Activated CD4-positive, alpha-beta memory T cell treated with anti-CD3 and anti-CD28 coated beads for 36 hours (primary cell): ENCODE data around the gene L1CAM. TPM values are rescaled to one million over a fixed set of nuclear protein-coding genes. Genes with fewer than 3 reads are reported as not detected.

ENCODE experiments used
- CTCF ChIA-PET: fragments of 350-600 bp; sonication (Branson Sonifier 250); formaldehyde crosslinking; loops from one replicate; lab custom pipeline; 2021; ENCODE audit warnings: antibody characterized with exemption, inconsistent platforms; lab: Charles Lee
- POLR2A ChIA-PET: fragments of 350-600 bp; sonication (Branson Sonifier 250); formaldehyde crosslinking; loops from one replicate; lab custom pipeline; 2021; ENCODE audit warnings: antibody characterized with exemption; lab: Charles Lee
- DNase-seq: peaks from one replicate; pipeline ENCODE4 v3.0.0-alpha.2; 2020
- H3K27ac Mint-ChIP-seq: one replicate; pipeline ENCODE4 v1.8.0; 2021; ENCODE audit warnings: mixed read lengths
- H3K27me3 Mint-ChIP-seq: one replicate; pipeline ENCODE4 v1.8.0; 2021; ENCODE audit warnings: mixed read lengths
- H3K36me3 Mint-ChIP-seq: one replicate; pipeline ENCODE4 v1.8.0; 2021; ENCODE audit warnings: mixed read lengths
- H3K4me1 Mint-ChIP-seq: one replicate; pipeline ENCODE4 v1.8.0; 2021; ENCODE audit warnings: low read depth, mixed read lengths
- H3K4me3 Mint-ChIP-seq: one replicate; pipeline ENCODE4 v1.8.0; 2021; ENCODE audit warnings: mild to moderate bottlenecking, mixed read lengths
- H3K9me3 Mint-ChIP-seq: one replicate; pipeline ENCODE4 v1.8.0; 2021; ENCODE audit warnings: mixed read lengths
- intact Hi-C: fragments of 100-400 bp; cut with micrococcal nuclease; formaldehyde crosslinking; loops from one replicate; pipeline ENCODE4 v1.15.1; 2023
- total RNA-seq, 2 experiments: library from RNA; stranded (reverse); gene quantifications; one replicate each; pipeline ENCODE4 v1.2.3, GENCODE V29; 2021

Gene L1CAM
- total RNA-seq: 1 to 10 TPM in 1 of 2 experiments, under 1 TPM in 1; 0.45 to 1.3 TPM

- Mint-ChIP-seq H3K4me3 (peak within 1 kb of the TSS; percentile 43), H3K4me1 (no peaks in the 10 kb centered on the region), H3K27ac (no peak within 1 kb of the TSS), H3K9me3 (no peaks in the 10 kb centered on the region), H3K36me3 (no peaks in the 10 kb centered on the region), H3K27me3 (peaks cover 9% of the 10 kb centered on the region)
- POLR2A ChIA-PET: no interaction called here
- peak; percentile 40 for DNase-seq
- intact Hi-C loops: loop anchor here (10.0 kb wide), 2 partner anchors 51 to 91 kb away; partner anchors contain the start of genes IDH3G, PDZD4 and SSR4
- CTCF ChIA-PET: interaction anchor here (0.6 to 0.9 kb wide), 2 partner anchors 41 to 127 kb away, joined by 3 to 5 read pairs; no protein-coding TSS in a partner anchor
These were observed at the start of gene L1CAM for GRCh38 chrX:153885968-153886903. Gene L1CAM (minus strand): TSS chrX:153886173. CDS start chrX:153875836, 10,337 bp downstream.

- no peak for DNase-seq
- Mint-ChIP-seq H3K9me3 (no peaks in the 10 kb centered on the region), H3K27me3 (no peaks in the 10 kb centered on the region), H3K4me3 (peak overlapping the region; percentile 66), H3K4me1 (peaks cover 31% of the 10 kb centered on the region), H3K27ac (peak overlapping the region; percentile 20), H3K36me3 (peaks cover 7% of the 10 kb centered on the region)
- POLR2A ChIA-PET: interaction anchor here (1.0 to 2.0 kb wide), 2 partner anchors 10 to 12 kb away, joined by 3 to 7 read pairs; partner anchors contain the start of gene ARHGAP4
- intact Hi-C loops: loop anchor here (1.0 to 10.0 kb wide), 2 partner anchors 12 to 461 kb away; partner anchors contain the start of gene HAUS7
- CTCF ChIA-PET: interaction anchor here (1.2 to 13.4 kb wide), 3 partner anchors 10 to 12 kb away, joined by 3 to 93 read pairs (median 11); partner anchors contain the start of genes ARHGAP4 and RENBP
These were observed 49.4 kb upstream of the L1CAM start for GRCh38 chrX:153935326-153935851.

GRCh38 chrX:153934762-153935325 is 48.9 kb upstream of the L1CAM start, which contains the start of gene NAA10:
Gene NAA10 (minus strand): TSS chrX:153935037. CDS start chrX:153934904, 133 bp downstream.
- H3K4me1 Mint-ChIP-seq: peaks cover 32% of the 10 kb centered on the region

GRCh38 chrX:153934148-153934761 is 48.3 kb upstream of the L1CAM start:
- peak overlapping the region; percentile 74 for H3K27ac Mint-ChIP-seq
- peaks cover 7% of the 10 kb centered on the region for H3K36me3 Mint-ChIP-seq
- H3K4me1 Mint-ChIP-seq: peaks cover 34% of the 10 kb centered on the region
- peak overlapping the region; percentile 88 for H3K4me3 Mint-ChIP-seq
- ChIA-PET CTCF (interaction anchor here (1.3 to 13.4 kb wide), 3 partner anchors 9 to 13 kb away, joined by 3 to 93 read pairs (median 11); partner anchors contain the start of genes ARHGAP4 and RENBP), POLR2A (interaction anchor here (2.0 kb wide), 1 partner anchor 9 kb away, joined by 7 read pairs; the partner anchor contains the start of gene ARHGAP4)
- DNase-seq: no peak
- no peaks in the 10 kb centered on the region for H3K27me3 Mint-ChIP-seq
- intact Hi-C loops: loop anchor here (10.0 kb wide), 1 partner anchor 459 kb away; the partner anchor contains the start of gene HAUS7
- H3K9me3 Mint-ChIP-seq: no peaks in the 10 kb centered on the region

More at GRCh38 chrX:153934762-153935325, 48.9 kb upstream of the L1CAM start, which contains the start of gene NAA10:
- ChIA-PET POLR2A (interaction anchor here (2.0 kb wide), 1 partner anchor 10 kb away, joined by 7 read pairs; the partner anchor contains the start of gene ARHGAP4), CTCF (interaction anchor here (1.3 to 13.4 kb wide), 3 partner anchors 10 to 12 kb away, joined by 3 to 93 read pairs (median 11); partner anchors contain the start of genes ARHGAP4 and RENBP)
- no peaks in the 10 kb centered on the region for H3K27me3 Mint-ChIP-seq
- intact Hi-C loops: loop anchor here (1.0 to 10.0 kb wide), 2 partner anchors 12 to 460 kb away; partner anchors contain the start of gene HAUS7
- H3K4me3 Mint-ChIP-seq: peak within 1 kb of the TSS; percentile 88
- peak within 1 kb of the TSS; percentile 74 for H3K27ac Mint-ChIP-seq
- H3K36me3 Mint-ChIP-seq: peaks cover 7% of the 10 kb centered on the region
- peak; percentile 73 for DNase-seq
- H3K9me3 Mint-ChIP-seq: no peaks in the 10 kb centered on the region

GRCh38 chrX:153933748-153934147 is 47.8 kb upstream of the L1CAM start:
- Mint-ChIP-seq H3K9me3 (no peaks in the 10 kb centered on the region), H3K36me3 (peaks cover 7% of the 10 kb centered on the region), H3K27me3 (no peaks in the 10 kb centered on the region), H3K27ac (peak overlapping the region; percentile 74), H3K4me1 (peaks cover 38% of the 10 kb centered on the region), H3K4me3 (peak overlapping the region; percentile 88)
- CTCF ChIA-PET: interaction anchor here (1.3 to 13.4 kb wide), 4 partner anchors 8 to 33 kb away, joined by 3 to 93 read pairs (median 8); partner anchors contain the start of genes ARHGAP4 and RENBP
- no peak for DNase-seq
- intact Hi-C loops: loop anchor here (10.0 kb wide), 1 partner anchor 459 kb away; the partner anchor contains the start of gene HAUS7
- POLR2A ChIA-PET: interaction anchor here (2.0 kb wide), 1 partner anchor 8 kb away, joined by 7 read pairs; the partner anchor contains the start of gene ARHGAP4

- ChIA-PET CTCF (interaction anchor here (1.7 to 13.4 kb wide), 2 partner anchors 15 to 35 kb away, joined by 4 to 93 read pairs; partner anchors contain the start of gene RENBP), POLR2A (no interaction called here)
- intact Hi-C loops: loop anchor here (10.0 kb wide), 1 partner anchor 458 kb away; the partner anchor contains the start of gene HAUS7
- Mint-ChIP-seq H3K36me3 (peaks cover 9% of the 10 kb centered on the region), H3K9me3 (no peaks in the 10 kb centered on the region), H3K27ac (peak overlapping the region; percentile 33), H3K4me3 (no peak overlapping the region), H3K4me1 (peaks cover 34% of the 10 kb centered on the region), H3K27me3 (no peaks in the 10 kb centered on the region)
- no peak for DNase-seq
These were observed 46.4 kb upstream of the L1CAM start for GRCh38 chrX:153932220-153932915.

GRCh38 chrX:153931748-153932147 is 45.8 kb upstream of the L1CAM start:
- ChIA-PET POLR2A (no interaction called here), CTCF (interaction anchor here (13.4 kb wide), 1 partner anchor 15 kb away, joined by 93 read pairs; the partner anchor contains the start of gene RENBP)
- no peaks in the 10 kb centered on the region for H3K27me3 Mint-ChIP-seq
- DNase-seq: no peak
- H3K27ac Mint-ChIP-seq: peak overlapping the region; percentile 38
- intact Hi-C loops: loop anchor here (10.0 kb wide), 1 partner anchor 457 kb away; the partner anchor contains the start of gene HAUS7
- H3K9me3 Mint-ChIP-seq: no peaks in the 10 kb centered on the region
- H3K36me3 Mint-ChIP-seq: peaks cover 9% of the 10 kb centered on the region
- H3K4me1 Mint-ChIP-seq: peaks cover 34% of the 10 kb centered on the region
- H3K4me3 Mint-ChIP-seq: no peak overlapping the region

- intact Hi-C loops: loop anchor here (10.0 kb wide), 1 partner anchor 456 kb away; the partner anchor contains the start of gene HAUS7
- H3K4me3 Mint-ChIP-seq: no peak overlapping the region
- H3K36me3 Mint-ChIP-seq: peaks cover 9% of the 10 kb centered on the region
- no peaks in the 10 kb centered on the region for H3K9me3 Mint-ChIP-seq
- DNase-seq: no peak
- no peaks in the 10 kb centered on the region for H3K27me3 Mint-ChIP-seq
- POLR2A ChIA-PET: no interaction called here
- peak overlapping the region; percentile 38 for H3K27ac Mint-ChIP-seq
- CTCF ChIA-PET: interaction anchor here (13.4 kb wide), 1 partner anchor 16 kb away, joined by 93 read pairs; the partner anchor contains the start of gene RENBP
- peaks cover 32% of the 10 kb centered on the region for H3K4me1 Mint-ChIP-seq
These were observed 45.2 kb upstream of the L1CAM start for GRCh38 chrX:153931151-153931550.

GRCh38 chrX:153930011-153930910 is 44.3 kb upstream of the L1CAM start:
- Mint-ChIP-seq H3K36me3 (peaks cover 11% of the 10 kb centered on the region), H3K27ac (peak overlapping the region; percentile 86), H3K27me3 (no peaks in the 10 kb centered on the region), H3K4me1 (peaks cover 27% of the 10 kb centered on the region), H3K4me3 (no peak overlapping the region), H3K9me3 (no peaks in the 10 kb centered on the region)
- DNase-seq: no peak
- ChIA-PET POLR2A (no interaction called here), CTCF (interaction anchor here (13.4 kb wide), 1 partner anchor 17 kb away, joined by 93 read pairs; the partner anchor contains the start of gene RENBP)
- intact Hi-C loops: loop anchor here (10.0 kb wide), 1 partner anchor 455 kb away; the partner anchor contains the start of gene HAUS7
